Stimulated activated CD8-positive, alpha-beta memory T cell treated with anti-CD3 and anti-CD28 coated beads, Interleukin-7, amount 100 ng/mL, for 1 hour (primary cell): ENCODE results near the gene TMEM191B.
"Not testable (repeated sequence)": the region's sequence is repeated elsewhere in the genome, so short reads cannot be mapped to it uniquely, and the experiment has no call there.

Experiments used
- DNase-seq, 2 donors: peaks; one replicate each; pipeline ENCODE4 v3.0.0-alpha.2; 2020; ENCODE audit warnings: low read depth in 2 of 2

Gene TMEM191B

GRCh38 chr22:18527752-18528596, at the start of gene TMEM191B:
Gene TMEM191B, plus strand, starts transcription at chr22:18527802. Its CDS starts 179 bp downstream, at chr22:18527981.
- not testable (repeated sequence) for DNase-seq

DNA sequence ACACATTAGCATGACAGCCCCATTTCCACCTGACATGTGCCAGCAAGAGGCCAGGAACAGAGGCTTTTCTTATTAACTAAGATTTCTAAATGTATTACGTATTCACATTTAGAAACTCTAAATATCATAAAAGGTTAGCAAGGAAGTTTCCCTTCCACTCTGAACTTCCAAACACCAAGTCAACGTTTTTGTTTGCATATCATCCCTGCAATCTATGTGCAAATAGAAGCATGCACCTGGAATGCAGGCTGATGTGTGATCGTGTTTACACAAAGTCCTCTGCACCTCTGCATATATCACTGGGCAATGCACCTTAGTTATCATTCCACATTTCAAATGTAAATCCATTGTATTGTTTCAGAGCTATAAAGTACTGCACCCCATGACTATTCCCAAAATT, 31.4 kb upstream of the TMEM191B start:
- DNase-seq: not testable (repeated sequence)

GRCh38 chr22:18511327-18511726, 16.3 kb upstream of the TMEM191B start:
- DNase-seq: not testable (repeated sequence)

GRCh38 chr22:18512378-18512777, 15.2 kb upstream of the TMEM191B start:
- not testable (repeated sequence) for DNase-seq

DNA sequence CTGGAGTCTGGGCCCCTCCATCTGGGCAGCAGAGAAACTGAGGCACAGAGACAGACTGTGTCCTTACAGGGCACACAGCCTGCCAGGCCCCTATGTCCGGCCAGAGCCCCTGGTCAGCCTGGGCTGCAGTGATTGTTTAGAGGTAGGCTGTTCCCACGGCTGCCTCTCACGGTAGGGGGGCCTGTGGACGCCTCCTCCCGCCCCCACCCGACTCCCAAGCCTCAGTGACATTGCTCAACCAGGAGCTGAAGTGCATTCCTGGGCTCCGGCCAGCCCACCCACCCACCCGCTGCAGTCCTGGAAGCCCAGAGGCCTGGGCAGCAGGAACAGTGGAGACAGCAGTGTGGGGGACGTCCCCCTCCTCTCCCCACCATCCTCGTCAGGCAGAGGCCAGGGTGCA, 14.1 kb upstream of the TMEM191B start:
- not testable (repeated sequence) for DNase-seq

DNA sequence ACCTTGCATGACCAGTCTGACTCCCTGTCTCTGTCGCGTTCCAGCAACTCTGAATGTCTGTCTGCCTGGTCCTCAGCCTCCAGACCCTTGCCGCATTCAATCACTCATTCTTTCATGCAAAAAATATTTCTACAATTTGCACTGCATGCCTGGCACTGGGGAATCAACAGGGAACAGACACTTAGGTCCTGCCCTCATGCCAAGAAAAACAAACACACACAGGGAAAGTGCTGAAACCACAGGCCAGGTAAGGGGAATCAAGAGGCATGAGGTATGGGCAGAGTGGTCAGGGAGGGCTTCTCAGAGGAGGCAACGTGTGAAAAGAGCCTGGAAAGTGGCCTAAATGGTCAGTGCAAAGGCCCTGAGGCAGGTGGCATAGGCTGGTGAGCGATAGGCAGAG, 9.5 kb upstream of the TMEM191B start, which contains the start of gene GGTLC3:
TSS of gene GGTLC3 (minus strand) at position 101 of the 400 bp plus-strand sequence. CDS start 264 bp downstream, outside the sequence.
- DNase-seq: not testable (repeated sequence)

DNA sequence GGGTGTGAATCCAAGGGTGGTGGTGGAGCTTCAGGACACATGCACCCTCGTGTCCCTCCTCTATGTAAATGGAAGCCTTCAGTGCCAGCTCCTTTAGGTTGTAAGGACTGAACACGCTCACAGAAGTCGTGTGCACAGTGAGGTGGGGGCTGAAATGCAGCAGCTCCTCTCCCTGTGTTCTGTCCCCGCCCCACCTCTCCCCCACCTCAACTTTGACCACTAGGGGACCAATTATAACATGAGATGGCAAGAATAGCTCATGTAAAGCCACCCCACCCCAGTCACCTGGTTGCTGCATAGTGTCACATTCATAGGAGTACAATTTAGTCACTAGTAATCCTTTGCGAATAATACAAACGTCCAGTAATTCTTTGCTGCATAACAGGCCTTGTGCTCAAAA, 4.8 kb upstream of the TMEM191B start:
- not testable (repeated sequence) for DNase-seq

GRCh38 chr22:18523328-18523727, 4.3 kb upstream of the TMEM191B start:
- DNase-seq: not testable (repeated sequence)

GRCh38 chr22:18528597-18529415, 1.2 kb downstream of the TMEM191B start:
- DNase-seq: peak; percentile 68 to 91

DNA sequence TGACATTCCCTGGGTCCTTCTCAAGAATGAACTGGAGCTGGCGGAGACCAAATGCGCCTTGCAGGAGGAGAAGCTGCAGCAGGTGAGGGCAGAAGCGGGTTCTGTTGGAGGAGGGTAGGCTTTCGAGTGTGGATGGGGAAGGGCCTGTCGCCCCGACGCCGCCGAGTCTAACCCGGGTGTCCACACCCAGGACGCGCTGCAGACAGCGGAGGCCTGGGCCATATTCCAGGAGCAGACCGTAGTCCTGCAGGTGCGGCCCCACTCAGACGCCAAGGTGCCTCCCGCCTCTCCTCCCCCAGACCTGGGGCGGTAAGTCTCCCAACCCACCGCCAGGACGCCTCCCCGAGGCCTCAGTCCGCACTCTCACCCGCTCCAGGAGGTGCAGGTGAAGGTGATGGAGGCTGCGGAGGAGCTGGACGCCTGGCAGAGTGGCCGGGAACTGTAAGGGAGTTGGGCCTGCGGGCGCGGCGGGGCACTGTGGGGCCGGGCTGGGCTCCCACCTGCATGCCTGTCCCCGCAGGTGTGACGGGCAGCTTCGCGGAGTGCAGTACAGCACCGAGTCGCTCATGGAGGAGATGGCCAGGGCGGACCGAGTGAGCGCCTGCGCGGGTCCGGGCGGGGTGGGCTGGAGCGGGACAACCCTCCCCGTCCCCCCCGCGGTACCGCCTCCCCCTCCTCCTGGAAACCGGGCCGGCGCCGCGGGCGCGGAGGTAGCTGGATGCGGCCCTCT, 2.0 kb downstream of the TMEM191B start:
- not testable (repeated sequence) for DNase-seq

DNA sequence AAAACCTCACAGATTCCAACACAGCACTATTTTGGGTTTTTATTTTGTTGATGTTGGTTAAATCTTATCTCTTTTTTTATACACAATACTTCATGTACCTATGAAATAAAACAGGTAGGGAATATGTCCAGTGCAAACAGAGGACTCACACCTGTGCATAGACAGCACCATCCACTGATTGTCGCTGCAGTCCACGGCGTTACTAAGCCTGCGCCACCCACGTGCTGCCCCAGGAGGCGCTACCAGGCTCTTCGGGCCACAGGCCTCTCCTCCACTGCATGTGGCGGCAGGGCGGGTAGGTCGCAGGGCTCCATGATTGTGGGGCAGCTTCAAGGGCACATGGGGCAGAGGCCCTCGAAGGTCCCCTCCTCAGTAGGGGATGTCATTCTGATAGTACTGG, 6.0 kb downstream of the TMEM191B start:
- DNase-seq: not testable (repeated sequence)

GRCh38 chr22:18534315-18534714, 6.7 kb downstream of the TMEM191B start:
- DNase-seq: not testable (repeated sequence)

DNA sequence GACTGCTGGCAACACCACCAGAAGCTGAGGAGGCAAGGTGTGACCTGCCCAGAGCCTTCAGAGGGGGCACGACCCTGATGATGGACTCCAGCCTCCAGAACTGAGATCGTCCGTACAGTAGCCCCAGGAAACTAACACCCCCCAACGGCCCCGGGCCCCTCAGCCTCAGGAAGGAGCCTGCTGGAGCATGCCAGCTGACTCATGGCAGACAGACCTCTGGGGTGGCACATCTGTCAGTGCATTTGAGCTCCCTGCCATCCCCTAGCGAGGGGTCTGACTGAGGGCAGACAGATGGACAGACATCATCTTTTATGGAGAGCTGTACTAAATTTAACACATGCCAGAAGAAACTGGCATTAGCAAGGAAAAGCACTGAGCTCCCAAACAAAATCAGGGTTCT, 12.4 kb downstream of the TMEM191B start:
- DNase-seq: not testable (repeated sequence)

- not testable (repeated sequence) for DNase-seq
Observed at GRCh38 chr22:18543400-18543799, 15.8 kb downstream of the TMEM191B start.

DNA sequence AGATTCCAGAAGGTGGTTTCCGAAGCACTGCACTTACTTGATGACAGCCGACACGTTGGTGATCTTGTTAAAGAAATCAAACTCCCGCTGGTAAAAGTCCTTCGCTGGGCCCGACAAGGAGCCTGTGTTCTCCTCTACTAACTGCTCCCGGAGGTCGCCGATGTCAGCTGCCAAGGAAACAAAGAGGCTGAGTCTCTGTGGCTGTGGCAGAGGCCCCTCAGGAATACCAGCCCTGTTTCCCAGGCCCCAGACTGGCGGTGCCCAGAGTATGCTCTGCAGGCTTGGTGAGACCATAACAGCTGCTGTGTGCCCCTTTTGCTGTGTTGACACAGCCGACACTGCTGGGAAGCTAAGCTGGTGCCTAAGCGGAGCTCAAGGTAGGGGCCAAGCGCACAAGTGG, 17.0 kb downstream of the TMEM191B start:
- DNase-seq: not testable (repeated sequence)

DNA sequence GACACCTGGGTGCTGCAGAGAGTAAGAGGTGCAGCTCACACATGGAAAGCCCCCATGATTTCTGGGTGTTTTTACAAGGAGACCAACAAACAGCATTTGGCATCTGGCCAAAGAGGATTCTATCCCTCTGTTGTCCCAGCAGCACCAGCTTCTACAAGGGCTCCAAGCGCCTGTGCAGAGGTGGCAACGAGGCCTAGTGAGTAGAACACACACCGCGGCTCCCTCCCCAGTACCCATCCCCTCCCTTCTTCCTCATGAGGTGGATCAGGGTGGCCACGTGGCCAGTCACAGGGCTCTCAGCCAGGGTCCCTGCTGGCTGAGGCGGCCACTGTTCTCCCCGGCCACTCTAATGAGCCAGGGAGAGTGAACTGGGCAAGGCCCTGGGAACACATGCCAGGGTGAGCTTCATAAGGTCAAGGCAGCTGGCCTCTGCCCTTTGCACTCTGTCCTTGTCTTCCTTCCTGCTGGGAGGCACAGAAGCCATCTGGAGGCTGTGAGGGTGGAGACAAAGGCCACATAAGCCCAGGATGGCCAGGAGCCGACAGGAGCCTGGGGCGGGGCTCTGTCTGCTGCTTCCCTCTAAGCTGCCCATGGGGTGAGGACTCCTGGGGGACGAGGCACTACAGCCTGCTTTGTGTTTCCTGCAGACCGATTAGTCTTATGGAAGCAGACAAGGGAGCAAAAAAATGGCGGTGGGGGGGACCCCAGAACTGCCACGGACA, 22.0 kb downstream of the TMEM191B start:
- DNase-seq: not testable (repeated sequence)

DNA sequence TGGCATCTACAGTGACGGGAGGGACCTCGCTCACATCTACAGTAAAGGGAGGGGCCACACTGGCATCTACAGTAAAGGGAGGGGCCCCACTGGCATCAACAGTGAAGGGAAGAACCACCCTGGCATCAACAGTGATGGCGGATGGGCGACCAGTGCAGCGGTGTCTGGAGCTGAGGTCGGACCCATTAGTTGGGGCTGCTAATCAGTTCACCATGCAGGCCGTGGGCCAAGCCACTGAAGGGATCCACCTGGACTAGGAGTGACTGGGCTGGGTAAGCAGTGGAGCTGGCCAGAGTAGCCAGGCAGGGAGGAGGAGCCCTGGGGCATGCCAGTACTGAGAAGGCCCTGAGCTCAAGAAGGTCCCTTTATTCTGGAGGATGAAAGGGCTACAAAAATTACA, 23.4 kb downstream of the TMEM191B start:
- DNase-seq: not testable (repeated sequence)

DNA sequence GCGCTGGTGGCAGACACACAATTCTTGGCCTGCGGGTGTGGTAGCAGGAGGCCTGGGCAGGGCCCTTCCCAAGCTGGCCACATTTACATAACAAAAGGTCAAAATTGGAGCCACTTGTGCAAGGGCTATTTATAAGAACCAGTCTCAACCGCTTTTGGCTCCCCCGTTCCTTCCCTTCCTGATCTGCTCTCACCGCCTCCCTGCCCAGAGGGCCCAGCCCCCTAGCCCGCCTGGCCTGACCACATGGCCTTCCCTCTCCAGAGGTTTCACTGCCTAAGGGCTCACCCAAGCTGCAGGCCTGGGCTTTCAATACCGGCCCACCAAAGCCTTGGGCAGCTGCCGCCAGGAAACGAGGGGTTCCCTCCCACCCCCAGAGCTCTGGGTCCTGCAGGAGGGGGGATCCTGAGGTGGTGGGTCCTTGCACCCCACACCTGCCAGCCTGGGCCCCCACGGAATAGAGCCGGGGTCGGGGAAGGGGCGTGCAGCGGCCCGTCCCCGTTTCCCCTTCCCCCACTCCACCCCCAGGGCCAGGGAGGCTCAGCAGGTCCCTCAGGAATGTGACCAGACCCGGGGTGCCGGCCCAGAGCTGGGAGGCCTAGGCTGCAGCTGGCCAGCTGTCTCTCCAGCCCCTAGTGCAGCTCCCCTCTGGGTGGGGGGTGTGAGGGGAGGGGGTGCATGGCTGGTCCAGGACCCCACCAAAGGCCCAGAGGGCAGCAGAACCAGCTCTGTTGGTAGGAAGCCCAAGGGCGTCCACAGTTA, 25.4 kb downstream of the TMEM191B start:
- not testable (repeated sequence) for DNase-seq

- DNase-seq: not testable (repeated sequence)
Observed at GRCh38 chr22:18554280-18555256, 27.0 kb downstream of the TMEM191B start.
